Stimulated activated CD8-positive, alpha-beta memory T cell treated with anti-CD3 and anti-CD28 coated beads, Interleukin-2, amount 100 ng/mL, for 48 hours (primary cell): ENCODE measurements around the gene BRCA1.
"Not testable (repeated sequence)": the region's sequence is repeated elsewhere in the genome, so short reads cannot be mapped to it uniquely, and the experiment has no call there.

Source experiments
- DNase-seq, 2 donors: peaks; one replicate each; pipeline ENCODE4 v3.0.0-alpha.2; 2020; ENCODE audit warnings: low read depth in 2 of 2

BRCA1 gene

DNA sequence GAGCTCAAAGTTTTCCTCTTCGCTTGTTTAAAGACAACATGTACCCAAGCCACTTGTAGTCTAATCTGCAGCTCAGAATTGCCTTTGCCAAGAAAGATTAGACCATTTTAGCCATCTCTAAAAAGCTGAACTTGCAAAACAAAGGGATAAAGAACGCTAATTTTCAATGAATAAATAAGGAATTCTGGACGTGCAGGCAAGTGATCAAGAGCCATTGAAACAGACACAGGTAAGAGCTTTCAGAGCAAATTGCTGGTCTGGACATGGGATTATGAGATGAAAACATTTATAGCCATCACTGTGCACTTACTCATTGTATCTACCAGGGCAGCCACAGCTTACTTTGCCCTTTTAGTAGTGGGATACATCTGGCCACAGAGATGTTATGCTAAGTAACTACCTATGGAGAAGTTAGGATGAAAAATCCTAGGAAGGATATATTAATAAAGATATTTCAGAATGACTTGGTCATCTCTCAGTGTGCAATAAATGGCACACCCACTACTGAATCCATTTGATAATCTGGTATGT lies 55.7 kb downstream of the BRCA1 start:
- no peak for DNase-seq

DNA sequence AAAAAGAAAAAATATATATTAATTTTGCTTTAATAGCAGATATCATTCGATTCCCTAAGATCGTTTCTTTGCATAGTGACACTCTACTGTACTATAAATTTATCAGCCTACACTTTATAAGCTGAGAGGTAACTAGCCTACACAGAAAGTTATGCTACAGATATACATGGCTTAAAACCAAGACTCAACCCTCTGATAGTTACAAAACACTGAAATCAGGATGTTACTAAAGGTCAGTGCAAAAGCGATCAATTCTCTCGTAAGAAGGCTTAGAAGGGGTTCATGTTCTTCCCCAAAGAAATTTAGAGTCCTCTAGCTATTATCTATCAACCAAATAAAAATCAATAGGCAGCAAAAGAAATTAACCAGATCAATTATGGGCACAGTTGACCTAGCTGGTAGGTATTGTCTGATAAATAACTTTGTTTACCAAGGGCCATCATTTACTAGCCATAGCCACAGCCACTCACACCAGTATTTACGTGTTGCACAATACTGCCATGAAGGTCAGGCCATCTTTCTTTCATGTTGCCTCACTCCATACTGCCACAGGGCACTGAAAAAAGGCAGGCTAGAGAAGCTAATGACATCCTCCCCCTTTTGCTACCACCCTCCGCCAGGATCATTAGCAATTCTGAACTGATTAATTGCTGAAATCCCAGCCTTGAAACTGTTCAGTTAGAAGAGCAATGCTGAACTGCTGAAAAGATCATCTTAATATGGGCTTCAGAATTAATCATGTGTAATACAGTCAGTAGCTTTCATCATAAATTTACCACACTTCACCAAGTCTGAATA lies 56.4 kb downstream of the BRCA1 start:
- no peak for DNase-seq

DNA sequence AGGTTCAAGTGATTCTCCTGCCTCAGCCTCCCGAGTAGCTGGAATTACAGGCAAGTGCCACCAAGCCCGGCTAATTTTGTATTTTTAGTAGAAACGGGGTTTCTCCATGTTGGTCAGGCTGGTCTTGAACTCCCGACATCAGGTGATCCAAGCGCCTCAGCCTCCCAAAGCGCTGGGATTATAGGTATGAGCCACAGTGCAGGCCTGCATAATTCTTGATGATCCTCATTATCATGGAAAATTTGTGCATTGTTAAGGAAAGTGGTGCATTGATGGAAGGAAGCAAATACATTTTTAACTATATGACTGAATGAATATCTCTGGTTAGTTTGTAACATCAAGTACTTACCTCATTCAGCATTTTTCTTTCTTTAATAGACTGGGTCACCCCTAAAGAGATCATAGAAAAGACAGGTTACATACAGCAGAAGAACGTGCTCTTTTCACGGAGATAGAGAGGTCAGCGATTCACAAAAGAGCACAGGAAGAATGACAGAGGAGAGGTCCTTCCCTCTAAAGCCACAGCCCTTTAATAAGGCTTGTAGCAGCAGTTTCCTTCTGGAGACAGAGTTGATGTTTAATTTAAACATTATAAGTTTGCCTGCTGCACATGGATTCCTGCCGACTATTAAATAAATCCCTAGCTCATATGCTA lies 62.1 kb downstream of the BRCA1 start:
- DNase-seq: no peak

DNA sequence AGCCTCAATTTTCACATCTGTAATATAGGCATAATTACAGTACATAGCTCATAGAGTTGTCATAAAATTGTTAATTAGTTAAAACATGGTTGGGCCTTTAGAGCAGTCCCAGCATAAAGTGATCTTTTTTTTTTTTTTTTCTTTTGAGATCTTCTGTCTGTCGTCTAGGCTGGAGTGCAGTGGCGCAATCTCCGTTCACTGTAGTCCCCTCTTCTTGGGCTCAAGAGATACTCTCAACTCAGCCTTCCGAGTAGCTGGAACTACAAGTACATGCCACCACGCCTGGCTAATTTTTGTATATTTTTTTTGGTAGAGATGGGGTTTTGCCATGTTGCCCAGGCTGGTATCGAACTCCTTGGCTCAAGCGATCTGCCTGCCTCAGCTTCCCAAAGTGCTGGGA lies 69.1 kb downstream of the BRCA1 start:
- DNase-seq: no peak

DNA sequence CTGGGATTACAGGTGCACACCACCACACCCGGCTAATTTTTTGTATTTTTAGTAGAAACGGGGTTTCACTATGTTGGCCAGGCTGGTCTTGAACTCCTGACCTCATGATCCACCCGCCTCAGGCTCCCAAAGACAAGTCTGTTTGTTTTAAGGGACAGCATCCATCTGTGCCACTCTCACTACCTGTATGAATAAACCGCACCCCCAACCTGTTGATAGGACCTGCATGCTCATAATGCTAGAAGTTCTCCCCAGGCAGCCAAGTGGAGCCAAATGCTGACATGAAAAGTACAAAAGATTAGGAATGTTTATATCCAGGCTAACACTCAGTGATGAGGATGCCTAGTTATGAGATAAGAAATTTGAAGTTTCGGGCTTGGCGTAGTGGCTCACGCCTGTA lies 72.2 kb downstream of the BRCA1 start:
- not testable (repeated sequence) for DNase-seq

DNA sequence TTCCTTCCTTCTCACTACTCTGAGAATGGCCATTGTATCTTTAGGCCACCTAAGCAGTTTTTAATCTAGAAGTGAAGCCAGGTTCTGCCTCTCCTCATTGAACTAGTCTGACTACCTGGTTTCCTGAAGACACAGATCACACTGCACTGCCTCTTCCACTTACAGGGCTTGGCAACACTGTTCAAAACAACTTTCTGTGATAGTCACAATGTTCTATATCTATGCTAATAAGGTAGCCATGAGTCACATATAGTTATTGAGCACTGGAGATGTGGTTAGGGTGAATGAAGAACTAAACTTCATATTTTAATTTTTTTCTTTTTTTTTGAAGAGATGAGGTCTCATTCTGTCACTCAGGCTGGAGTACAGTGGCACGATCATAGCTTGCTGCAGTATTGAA lies 73.2 kb downstream of the BRCA1 start:
- DNase-seq: no peak

DNA sequence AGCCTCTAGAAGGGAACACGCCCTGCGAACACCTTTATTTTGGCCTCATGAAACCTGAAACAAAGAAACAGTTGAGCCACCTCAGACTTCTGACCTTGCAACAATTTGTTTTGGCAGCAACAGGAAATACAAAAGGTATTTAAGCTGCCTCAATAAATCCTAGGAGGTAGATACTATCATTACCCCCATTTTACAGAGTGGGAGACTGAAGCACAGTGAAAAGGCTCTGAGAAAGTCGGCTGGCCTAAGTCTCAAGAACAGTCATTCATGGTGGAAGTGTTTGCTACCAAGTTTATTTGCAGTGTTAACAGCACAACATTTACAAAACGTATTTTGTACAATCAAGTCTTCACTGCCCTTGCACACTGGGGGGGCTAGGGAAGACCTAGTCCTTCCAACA lies 81.1 kb downstream of the BRCA1 start:
- DNase-seq: no peak

DNA sequence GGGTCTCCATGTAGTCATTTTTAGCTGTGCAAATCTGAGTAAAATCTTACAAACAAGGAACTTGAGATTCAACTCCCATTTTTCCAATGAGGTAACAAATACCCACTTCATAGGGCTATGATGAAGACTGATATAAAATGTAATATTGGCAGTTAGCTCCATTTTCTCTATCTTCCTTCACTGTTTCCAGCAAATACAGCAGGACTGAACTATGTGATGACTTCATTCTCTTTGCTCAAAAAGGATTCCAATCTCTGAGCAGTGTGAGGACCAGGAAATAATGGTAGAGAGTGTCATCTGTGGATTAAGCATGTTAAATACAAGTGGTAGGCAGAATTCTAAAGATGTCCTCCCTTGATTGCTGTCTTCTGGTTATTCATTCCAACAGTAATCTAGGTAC lies 81.9 kb downstream of the BRCA1 start:
- DNase-seq: no peak

DNA sequence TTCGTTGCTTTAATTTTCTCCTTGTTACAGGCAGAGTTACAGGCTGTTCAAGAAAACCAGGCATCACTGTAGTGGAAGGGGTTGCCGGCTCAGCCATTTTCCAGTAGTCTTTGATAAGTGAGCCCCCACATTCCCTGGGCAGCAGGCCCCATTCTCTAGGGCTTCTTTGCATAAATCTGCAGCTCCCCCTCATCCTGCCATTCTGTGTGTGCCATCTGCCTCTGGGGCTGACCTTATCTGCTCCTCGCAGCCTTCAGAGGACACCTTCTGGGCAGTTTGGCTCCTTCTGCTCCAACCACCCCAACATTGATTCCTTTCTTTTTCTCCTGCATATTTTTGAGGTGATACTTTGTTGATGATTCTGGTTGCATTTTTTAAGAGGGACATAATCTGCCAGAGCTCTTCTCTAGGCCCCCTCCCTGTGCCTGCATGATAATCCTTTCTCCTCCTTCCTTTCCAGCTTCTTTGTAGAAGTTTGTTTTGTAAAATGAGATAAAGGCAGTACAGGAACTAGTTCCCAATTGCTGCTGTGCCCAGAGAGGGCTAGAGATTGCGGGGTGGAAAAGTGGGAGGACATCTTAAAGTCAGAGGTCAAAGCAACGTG lies 83.0 kb downstream of the BRCA1 start:
- DNase-seq: no peak

DNA sequence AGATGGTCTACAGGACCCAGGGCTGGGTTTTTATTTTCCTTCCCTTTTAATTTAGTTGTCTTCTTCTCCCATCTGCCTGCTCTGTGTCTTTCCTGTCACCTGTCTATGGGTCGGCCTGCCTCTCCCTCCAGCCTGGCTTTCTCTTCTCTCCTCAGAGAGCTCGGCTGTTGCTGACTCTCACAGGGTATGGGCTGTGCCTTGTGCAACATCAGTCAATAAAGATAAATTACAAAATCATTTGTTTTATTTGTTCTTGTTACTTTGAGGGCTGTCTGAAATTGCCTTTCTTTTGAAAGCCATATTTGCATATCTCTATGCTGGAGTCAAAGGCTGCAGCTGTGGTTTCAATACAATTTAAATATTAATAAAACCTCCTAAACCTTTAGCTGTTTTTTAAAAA lies 84.5 kb downstream of the BRCA1 start:
- DNase-seq: no peak

DNA sequence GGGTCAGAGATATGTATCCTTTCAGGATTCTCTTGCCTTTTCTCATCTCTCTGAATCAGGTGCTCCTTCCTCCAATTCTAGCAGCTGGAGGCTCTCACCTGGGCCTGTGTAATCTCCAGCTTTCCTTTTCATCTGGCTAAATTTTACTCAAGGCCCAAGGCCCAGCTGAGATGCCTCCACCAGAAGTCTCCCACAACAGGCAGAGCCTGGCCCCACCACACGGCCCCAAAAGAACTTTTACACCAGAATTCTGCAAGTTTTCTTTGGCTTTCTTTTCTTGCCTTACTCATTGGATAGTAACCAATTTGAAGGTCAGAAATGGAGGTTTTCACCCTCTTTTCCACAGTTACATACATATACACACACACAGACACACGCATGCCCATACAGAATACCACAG lies 85.5 kb downstream of the BRCA1 start:
- no peak for DNase-seq

DNA sequence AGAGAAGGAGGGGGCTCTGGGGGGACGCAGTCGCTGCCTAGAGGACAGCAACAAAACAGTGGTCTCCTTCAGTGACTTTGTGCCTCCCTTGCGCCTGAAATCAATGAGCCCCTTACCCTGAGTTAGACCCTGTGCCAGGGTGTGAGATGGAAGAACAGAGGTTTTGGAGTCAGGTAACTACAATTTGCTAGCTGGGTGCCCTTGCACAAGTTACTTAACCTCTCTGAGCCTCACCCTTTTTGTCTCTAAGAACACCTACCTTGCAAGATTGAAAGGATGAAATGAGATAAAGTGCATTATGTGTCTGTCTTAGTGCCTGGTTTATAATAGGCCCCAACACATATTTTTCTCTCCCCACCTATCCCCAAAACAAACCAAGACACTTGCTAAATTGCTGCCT lies 90.3 kb downstream of the BRCA1 start:
- no peak for DNase-seq

DNA sequence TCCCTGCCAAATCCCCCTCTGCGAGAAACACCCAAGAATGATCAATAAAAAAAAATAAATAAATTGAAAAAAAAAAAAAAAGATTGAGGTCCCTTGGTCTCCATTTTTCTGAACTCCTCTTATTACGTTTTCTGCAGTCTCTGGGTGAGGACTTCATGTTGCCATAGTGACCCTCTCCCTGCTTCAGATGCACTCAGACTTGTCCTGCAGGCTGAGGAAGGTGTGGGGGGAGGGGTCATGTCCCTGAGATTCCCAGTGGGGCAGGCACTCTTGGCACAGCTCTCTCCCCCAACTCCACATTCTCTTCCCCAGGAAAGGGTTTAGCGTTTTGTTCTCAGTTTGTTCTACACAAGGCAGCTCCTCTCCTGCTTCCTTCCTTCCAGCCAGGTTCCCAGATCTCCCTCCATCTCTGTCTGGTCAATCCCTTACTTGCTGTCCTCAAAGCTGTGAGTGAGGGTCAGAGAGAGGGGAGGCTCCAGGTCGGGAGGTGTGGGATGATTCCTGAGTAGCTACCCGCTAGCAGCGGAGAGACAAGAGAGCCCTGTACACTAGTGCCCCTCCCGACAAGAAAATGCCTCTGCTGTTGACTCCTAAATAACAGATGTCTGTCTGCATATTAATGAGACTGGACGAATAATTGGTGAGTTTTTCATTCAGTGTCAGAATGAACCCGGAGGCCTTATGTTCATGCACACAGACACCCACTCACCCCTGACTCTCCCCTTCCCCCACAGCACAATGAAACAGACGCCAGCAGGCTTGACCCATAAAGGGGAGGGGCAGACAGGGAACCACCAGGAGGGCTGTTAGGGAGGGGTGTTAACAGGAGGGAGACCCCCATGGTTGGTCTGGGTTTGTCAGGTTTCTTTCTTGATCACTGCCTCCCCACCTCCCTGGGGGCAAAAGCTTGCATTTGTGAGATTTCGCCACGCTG lies 90.9 kb downstream of the BRCA1 start:
- DNase-seq: no peak

DNA sequence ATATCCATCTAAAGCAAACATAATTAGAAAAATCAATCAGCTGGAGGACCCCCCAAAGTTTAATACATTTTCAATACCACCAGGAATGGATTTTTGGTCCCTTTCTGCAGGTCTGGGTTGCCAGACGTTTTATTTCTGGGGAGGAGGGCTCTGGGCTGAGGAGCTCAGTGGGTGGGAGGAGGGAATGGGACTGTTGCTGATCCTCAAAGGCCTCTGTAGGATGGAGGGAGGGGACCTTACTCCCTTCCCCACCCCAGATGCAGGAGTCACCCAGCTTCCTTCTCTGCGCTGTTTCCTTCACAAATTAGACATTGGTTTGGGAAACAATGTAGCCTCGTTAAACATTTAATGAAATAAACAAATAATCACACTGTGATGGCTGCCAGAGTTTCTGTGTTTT lies 93.5 kb downstream of the BRCA1 start:
- no peak for DNase-seq

DNA sequence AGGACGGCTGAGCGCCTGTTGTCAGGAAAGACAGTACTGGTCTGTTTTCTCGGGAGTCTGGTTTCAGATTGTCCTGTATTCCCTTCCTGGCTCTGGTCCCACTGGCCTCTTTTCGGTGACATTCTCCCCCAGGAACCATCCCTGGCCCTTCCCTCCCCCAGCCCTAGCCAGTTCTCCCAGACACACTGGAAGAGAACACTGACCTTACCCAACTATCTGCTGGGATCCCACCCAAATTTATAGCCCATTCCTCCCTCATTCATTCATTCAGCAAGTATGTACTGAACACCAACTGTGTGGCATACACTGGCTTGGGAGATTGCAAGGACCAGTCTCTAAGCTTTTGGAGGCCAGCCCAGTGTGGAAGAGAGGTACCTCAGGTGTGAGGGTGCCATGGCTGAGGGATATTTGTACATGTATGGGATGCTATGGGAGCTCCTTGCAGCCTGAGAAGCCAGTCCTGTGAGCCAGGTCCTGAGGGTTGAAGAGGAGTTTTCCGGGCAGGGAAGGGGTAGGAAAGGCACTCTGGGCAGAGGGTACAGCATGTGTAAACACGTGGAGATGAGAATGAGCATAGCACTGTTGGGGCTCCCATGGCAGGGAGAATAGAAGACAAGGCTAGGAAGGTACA lies 94.9 kb downstream of the BRCA1 start:
- DNase-seq: no peak

DNA sequence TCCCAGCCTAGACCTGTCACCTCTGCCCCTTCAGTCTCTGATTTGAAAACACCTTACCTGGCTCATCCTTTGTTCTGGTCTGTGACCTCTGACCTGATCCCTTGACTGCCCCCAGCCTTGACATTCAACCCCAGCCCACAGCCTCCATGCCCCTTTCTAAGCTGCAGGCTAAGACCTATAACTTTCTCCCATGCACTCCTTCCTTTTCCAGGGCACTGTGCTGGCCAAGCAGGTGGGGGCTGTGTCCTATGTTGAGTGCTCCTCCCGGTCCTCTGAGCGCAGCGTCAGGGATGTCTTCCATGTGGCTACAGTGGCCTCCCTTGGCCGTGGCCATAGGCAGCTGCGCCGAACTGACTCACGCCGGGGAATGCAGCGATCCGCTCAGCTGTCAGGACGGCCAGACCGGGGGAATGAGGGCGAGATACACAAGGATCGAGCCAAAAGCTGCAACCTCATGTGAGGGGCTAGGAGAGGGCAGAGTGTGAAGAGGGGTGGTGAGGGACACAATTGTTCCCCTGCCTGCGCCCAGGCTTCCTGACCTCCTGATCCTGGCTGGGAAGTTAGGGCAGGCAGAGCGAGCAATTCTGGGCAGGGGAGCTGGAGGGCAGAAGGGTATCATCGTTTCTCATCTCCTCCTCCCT lies 96.8 kb downstream of the BRCA1 start:
- no peak for DNase-seq

DNA sequence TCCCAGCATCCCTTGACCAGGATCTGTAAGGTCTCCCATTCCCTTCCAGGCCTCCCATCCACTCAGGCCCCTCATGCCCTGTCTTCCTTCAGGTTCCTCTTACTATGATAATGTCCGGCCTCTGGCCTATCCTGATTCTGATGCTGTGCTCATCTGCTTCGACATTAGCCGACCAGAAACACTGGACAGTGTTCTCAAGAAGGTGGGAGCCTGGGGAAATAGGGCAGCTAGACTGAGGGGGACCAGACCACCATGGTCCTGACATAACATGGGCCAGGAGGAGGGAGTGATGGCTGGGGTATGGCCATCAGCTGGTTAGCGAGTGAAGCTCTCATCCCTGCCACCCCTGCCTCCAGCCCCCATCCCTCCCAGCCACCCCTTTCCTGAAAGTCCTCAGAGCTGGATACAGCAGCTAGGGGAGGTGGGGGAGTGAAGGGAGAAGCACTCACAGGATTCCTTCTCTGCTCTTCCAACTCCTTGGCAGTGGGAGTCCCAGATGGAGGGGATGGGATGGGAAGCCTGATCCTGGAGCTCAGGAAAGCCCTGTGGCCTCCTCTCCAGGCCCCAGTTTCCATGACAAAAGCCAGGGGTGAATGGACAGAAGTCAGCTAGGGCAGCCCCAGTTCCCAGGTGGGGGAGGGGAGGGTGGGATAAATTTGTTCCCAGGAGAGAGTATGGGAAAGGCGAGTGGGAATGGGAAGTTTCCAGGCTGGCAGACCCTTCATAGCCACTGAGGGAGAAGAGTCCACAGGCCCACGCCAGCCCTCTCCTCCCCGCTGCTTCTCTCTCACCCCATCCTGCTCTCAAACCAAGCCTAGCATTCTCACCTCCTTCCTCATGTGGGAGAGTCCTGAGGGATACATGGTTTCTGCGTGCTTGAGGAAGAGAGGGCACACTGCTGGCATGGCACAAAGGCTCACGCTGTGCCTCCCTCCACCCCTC lies 97.8 kb downstream of the BRCA1 start:
- no peak for DNase-seq

DNA sequence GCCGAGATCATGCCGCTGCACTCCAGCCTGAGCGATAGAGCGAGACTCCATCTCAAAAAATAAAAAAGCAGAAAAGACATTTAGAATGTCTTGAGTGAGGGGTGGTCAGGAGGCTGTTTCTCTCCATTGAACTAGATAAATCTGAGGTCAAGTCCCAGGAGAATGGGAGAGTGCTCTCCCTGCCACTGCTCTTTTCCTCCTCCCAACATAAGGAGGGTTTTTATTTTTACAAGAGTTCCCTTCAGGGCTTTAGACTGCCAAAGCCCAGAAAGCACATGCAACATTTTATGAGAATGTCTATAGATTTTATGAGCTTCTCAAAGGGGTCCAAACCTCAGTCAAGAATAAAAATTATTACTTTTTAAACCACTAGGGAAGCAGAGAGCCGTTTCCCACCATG lies 98.6 kb downstream of the BRCA1 start:
- DNase-seq: no peak

DNA sequence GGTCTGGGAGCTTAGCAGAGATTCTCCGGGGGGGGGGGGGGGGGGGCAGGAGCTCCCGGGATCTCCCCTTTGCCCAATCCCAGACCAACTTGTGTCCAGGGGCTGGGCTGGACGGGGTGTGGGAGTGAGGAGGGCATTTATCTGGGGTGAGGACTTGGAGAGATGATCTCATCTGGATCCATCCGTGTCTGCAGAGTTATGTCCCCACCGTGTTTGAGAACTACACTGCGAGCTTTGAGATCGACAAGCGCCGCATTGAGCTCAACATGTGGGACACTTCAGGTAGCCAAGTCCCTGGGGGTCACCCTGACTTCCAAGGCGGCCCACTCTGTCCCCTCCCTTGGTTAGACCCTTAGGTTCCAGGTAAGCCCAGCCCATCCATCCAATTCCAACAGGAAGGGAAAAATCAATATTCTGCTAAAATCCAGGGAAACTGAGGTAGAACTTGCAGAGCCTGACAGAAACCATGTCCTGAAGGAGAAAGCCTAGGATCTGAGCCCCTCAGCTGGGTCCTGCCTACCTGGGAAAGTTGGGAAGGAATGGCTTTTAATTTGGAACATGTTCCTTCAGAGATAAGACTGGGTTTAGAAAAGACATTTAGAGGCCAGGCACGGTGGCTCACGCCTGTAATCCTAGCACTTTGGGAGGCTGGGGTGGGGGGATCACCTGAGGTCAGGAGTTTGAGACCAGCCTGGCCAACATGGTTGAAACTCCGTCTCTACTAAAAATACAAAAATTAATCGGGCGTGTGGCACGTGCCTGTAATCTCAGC lies 99.2 kb downstream of the BRCA1 start:
- DNase-seq: no peak
